ES-I3 (cell line): ENCODE data around the gene RRM1.

ENCODE experiments used
- H3K36me3 ChIP-seq: 2 replicates; pipeline ENCODE4 v1.6.1; 2013; ENCODE audit warnings: mild to moderate bottlenecking, low read length, control low read depth, moderate library complexity; ENCODE audit not compliant: insufficient read depth
- H3K4me1 ChIP-seq: 2 replicates; pipeline ENCODE4 v1.6.1; 2013; ENCODE audit warnings: mild to moderate bottlenecking, control low read depth, low read length; ENCODE audit not compliant: insufficient read depth
- H3K9ac ChIP-seq: 2 replicates; pipeline ENCODE4 v1.6.1; 2013; ENCODE audit warnings: low read depth, mild to moderate bottlenecking, low read length, moderate library complexity
- H3K9me3 ChIP-seq: 2 replicates; pipeline ENCODE4 v1.6.1; 2013; ENCODE audit warnings: mild to moderate bottlenecking, low read length, moderate library complexity; ENCODE audit not compliant: control insufficient read depth, insufficient read depth

The RRM1 gene

DNA sequence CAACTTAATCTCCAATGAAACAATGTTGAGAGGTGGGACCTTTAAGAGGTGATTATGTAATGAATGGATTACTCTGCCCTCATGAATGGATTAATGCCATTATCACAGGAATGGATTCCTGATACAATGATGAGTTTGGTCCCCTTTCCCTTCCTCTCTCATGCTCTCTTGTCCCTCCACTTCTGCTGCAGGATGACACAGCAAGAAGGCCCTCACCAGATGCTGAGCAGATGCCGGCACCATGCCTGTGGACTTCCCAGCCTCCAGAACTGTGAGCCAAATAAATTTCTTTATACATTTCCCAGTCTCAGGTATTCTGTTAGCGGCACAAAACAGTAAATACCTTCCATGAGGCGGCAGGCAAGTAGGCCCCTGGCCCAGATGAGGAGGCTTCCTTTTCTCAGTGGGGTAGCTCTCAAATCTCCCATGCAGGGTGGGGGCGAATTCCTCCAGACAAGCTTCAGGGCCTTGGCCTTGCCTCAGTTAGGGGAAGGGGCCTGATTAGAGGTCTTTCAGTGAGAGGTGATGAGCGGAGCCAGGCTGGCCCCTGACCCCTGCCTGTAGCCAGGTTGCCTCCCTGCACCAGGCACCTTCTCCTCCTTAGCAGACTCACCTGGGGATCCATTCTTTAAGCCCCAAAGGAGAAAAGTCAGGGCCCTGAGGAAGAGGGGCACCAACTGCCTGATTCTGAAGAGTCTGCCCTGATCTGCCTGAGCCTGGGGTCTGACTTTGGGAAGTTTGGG, 86.0 kb downstream of the RRM1 start:
- H3K36me3 ChIP-seq, result no peaks in the 10 kb centered on the region
- no peak overlapping the region for H3K9ac ChIP-seq
- no peaks in the 10 kb centered on the region for H3K4me1 ChIP-seq
- H3K9me3 ChIP-seq, result no peaks in the 10 kb centered on the region; the same call in 1 of the 2 replicates

GRCh38 chr11:4181782-4182721, 87.5 kb downstream of the RRM1 start:
- Histone ChIP-seq H3K9me3 (no peaks in the 10 kb centered on the region; the same call in 1 of the 2 replicates), H3K9ac (no peak overlapping the region), H3K36me3 (no peaks in the 10 kb centered on the region), H3K4me1 (no peaks in the 10 kb centered on the region)

DNA sequence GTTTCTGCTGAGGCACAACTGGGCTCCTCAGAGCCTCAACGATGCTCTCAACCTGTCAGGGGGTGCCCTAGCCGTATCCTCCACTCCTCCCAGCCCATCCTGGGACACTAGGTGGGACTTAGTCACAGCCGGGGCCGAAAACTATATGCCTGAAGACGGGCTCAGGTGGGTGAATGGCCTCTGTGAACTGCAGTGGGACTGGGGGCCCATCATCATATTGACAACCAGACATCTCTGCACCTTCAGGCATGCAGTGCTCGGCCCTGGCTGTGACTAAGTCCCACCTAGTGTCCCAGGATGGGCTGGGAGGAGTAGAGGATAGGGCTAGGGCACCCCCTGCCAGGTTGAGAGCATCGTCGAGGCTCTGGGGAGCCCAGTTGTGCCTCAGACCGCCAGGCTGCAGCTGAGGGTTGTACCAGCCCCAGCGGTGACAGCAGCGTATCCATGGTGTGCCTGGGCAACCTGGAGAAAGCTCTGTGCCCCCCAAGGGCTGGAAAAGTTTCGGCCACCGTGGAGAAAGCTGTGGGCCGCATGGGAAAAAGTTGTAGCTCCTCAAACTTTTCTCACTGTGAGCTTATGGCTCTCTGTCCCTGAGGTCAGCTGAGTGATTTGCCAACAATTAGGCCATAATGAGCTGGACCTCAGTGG, 88.9 kb downstream of the RRM1 start:
- Histone ChIP-seq H3K9ac (no peak overlapping the region), H3K4me1 (no peaks in the 10 kb centered on the region), H3K36me3 (no peaks in the 10 kb centered on the region), H3K9me3 (no peaks in the 10 kb centered on the region)

DNA sequence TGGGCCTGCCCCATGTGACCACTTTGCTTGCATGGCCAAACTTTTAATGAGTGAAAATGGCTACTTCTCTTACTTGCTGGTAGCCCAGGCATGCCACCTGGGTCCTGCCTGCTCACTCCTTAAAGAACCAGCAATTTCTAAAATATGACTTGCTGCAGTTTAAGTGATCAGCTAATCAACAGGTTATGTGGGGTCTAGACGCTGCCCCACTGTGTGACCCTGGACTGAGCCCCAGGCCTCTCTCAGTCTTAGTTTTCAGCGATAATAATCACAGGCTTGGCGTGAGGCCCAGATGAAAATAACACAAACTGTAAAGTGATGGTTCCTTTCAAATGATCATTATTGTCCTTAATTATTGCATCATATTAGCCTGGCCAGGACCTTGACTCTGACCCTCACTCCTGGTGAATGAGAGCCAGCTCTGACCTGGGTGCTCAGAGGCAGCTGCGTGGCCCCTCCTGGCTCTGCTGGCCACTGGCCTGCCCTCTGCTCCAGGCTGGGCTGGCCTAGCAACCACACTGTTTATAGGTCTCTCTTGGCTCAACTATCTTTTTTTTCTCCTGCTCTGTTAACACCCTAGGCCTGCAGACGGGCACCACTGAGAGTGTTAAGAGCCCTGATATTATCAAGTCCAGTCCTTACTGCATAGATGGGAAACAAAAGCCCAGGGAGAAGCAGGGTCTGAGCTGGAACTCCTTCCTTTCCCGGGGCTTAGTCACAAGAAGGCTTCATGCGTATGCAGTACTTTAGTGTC, 89.7 kb downstream of the RRM1 start:
- Histone ChIP-seq H3K9me3 (no peaks in the 10 kb centered on the region), H3K36me3 (no peaks in the 10 kb centered on the region), H3K9ac (no peak overlapping the region), H3K4me1 (no peaks in the 10 kb centered on the region)

DNA sequence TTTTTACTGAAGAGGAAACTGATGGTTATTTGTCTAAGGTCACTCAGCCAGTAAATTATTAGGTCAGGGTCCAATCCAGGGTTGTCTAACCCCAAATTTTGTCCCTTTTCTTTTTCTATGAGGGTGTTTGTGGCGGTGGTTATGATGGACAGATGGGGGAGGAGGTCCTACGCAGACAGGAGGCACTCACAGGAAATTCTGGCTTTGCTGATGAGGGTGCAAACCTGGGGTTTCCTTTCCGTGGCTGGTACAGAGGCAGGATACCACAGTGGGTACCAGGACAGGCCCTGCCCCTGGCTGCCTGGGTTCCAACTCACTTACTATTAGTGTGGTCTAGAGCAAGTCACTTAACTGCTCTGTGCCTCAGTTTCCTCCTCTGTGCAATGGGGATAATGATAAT, 91.0 kb downstream of the RRM1 start:
- H3K9me3 ChIP-seq, result no peaks in the 10 kb centered on the region
- no peaks in the 10 kb centered on the region for H3K4me1 ChIP-seq
- H3K36me3 ChIP-seq, result no peaks in the 10 kb centered on the region
- no peak overlapping the region for H3K9ac ChIP-seq

DNA sequence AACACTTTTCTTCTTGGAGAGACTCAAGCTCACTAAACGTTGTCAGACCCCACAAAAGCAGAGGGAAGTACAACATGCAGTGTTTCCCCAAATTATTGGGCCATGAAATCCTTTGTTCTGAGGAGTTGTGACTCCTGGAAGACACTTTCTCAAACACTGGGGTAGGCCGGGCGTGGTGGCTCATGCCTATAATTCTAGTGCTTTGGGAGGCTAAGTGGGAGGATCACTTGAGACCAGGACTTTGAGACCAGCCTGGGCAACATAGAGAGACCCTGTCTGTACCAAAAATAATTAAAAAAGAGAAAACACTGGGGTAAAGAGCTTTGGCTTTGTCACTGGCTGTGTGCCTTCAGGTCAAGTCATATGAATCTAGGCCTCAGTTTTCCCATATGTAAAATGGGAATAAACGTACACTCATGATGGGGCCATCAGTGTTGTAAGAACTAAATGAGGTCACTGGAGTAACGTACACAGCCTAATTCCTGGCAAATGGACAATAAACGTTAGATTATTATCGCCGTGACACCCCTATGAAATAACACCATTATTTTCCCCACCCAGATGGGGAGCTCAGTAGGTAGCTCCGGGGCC, 92.0 kb downstream of the RRM1 start:
- no peaks in the 10 kb centered on the region for H3K9me3 ChIP-seq
- H3K4me1 ChIP-seq, result no peaks in the 10 kb centered on the region
- H3K9ac ChIP-seq, result peak overlapping the region; percentile 67; the same call in 1 of the 2 replicates
- H3K36me3 ChIP-seq, result no peaks in the 10 kb centered on the region

DNA sequence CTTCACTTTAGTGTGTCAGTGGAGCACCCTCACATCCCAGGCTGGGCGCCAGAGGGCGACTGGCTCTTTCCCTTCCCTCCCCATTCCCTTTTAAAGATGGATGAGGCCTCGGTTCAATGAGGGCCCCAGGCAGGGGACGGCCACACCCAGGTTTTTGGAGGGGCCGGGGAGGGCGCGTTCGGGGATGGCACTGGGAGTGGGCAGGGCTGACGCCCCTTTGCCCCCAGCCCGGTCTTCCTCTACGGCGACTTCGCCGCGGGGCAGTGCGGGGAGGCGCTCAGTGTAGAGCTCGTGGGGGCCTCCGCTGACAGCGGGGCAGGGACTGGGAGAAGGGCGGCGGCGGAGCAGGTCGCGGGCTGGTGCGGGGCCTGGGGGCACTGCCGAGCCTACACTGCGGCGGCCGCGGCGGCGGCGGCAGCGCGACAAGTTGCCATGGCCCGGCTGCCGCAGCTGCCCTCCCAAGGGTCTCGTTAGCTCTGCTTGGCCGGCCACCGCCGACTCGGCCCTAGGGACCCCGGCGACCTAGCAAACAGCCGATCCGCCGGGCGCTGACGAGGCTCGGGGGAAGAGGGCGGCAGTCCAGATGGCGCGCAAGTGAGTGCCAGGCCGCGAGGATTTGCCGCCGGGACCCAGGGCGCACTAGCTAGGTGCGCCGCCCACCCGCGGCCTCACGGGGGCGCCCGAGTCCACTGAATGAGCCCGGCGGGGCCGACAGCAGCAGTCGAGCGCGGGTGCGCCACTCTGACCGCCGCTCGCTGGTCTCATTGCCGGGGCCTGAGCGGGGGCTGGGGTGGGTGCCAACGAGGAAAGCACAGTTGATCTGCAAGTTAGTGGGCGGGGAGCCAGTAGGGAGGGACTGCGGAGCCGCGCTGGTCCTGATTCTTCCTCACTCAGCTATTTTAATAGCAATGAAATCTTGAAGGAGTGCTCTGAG, 92.7 kb downstream of the RRM1 start:
- Histone ChIP-seq H3K9ac (peak overlapping the region; percentile 67), H3K4me1 (no peaks in the 10 kb centered on the region), H3K9me3 (no peaks in the 10 kb centered on the region), H3K36me3 (no peaks in the 10 kb centered on the region)
